GM12892 (cell line): Measurements from ENCODE around the gene CERS4.

Experiments used
- POLR2A ChIP-seq: IDR thresholded peaks from 2 replicates; pipeline ENCODE4 v1.6.1; 2011; ENCODE audit warnings: low read depth, low read length, control low read depth
- POLR2AphosphoS5 ChIP-seq: IDR thresholded peaks from 2 replicates; pipeline ENCODE4 v1.6.1; 2011; ENCODE audit warnings: low read depth, low read length, control low read depth
- TAF1 ChIP-seq: IDR thresholded peaks from 2 replicates; pipeline ENCODE4 v1.6.1; 2011; ENCODE audit warnings: low read depth, mild to moderate bottlenecking, control low read depth, low read length, borderline replicate concordance

GRCh38 chr19:8311461-8312260 is 102.5 kb downstream of the CERS4 start:
- TF ChIP-seq POLR2AphosphoS5: no peak
- no peak for TF ChIP-seq POLR2A
- TF ChIP-seq TAF1: no peak
